ENCODE measurements around the gene MLX.
"Not testable (repeated sequence)": the region's sequence is repeated elsewhere in the genome, so short reads cannot be mapped to it uniquely, and the experiment has no call there.

DNA sequence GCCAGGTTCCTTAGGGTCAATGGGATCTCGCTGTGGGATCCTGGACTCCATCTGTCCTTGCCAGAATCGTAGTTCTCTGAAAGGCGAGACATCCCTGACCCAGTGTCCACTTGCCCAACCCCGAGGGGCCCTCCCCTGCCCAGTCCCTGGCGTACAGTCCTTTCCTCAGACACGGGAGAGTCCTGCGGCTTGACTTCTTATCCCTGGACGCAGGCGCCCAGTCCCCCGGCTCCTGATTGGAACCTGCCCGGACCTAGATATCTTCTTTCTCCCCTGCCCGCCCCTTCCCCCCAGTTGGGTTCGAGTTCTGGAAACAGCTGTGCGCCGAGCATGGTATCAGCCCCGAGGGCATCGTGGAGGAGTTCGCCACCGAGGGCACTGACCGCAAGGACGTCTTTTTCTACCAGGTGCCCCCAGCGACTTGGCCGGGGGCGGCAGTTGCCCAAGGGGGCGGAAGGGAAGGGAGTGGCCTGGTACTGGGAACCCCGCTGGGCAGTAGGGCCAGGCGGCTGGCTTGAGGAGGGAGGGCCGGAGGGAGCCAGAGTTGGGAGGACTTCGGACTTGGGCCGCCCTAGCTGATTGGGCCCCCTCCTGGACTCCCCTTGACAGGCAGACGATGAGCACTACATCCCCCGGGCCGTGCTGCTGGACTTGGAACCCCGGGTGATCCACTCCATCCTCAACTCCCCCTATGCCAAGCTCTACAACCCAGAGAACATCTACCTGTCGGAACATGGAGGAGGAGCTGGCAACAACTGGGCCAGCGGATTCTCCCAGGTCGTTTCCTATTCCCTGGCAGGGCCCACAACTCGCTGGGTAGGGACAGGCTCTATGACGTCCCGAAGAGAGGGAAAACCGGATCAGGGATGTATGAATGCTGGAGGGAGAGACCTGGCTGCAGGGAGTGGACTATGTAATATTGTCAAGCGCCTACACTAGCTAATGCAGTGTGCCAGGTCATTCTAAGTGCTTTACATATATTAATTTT, 43.2 kb downstream of the MLX start:
- TF ChIP-seq CTCF, POLR2A (IDR thresholded peaks at IDR 0.05): not testable (repeated sequence)
